Panc1 (cell line): ENCODE results near the gene XPNPEP1. TPM values are rescaled to one million over a fixed set of nuclear protein-coding genes. Genes with fewer than 3 reads are reported as not detected.

Source experiments
- ATAC-seq: fragments of 200-7000 bp; cut with Tn5 transposase; 2 replicates; pipeline ENCODE4 v1.9.1; 2020; ENCODE audit warnings: mild to moderate bottlenecking, moderate library complexity
- BruUV-seq: library from RNA; stranded (reverse); fragments of 400-500 nt; replicated peaks from 2 replicates; lab custom pipeline; 2021; lab: Mats Ljungman, UMichigan
- CTCF ChIA-PET: fragments of 300-600 bp; sonication (Branson Sonifier 250); formaldehyde crosslinking; loops from one replicate; lab custom pipeline; 2022; ENCODE audit warnings: antibody characterized with exemption; lab: Charles Lee
- POLR2A ChIA-PET: fragments of 300-600 bp; sonication (Branson Sonifier 250); formaldehyde crosslinking; loops from one replicate; lab custom pipeline; 2022; ENCODE audit warnings: antibody characterized with exemption; lab: Charles Lee
- DNase-seq: peaks from one replicate; pipeline ENCODE4 v3.0.0-alpha.2; 2010; ENCODE audit warnings: low read depth, low spot score
- H3K27ac ChIP-seq: 2 replicates; pipeline ENCODE4 v1.5.1; 2011; ENCODE audit warnings: mild to moderate bottlenecking, low read length, inconsistent platforms
- H3K27me3 ChIP-seq: fragments of 200-500 bp; sonication (Bioruptor generic); 2 replicates; pipeline ENCODE4 v1.6.0; 2014; ENCODE audit warnings: low read length, inconsistent platforms; ENCODE audit not compliant: control insufficient read depth, insufficient read depth
- H3K36me3 ChIP-seq: fragments of 200-500 bp; sonication (Bioruptor generic); 2 replicates; pipeline ENCODE4 v1.5.1; 2014; ENCODE audit warnings: inconsistent platforms, mild to moderate bottlenecking, low read length, moderate library complexity; ENCODE audit not compliant: control insufficient read depth, insufficient read depth
- H3K4me1 ChIP-seq: 2 replicates; pipeline ENCODE4 v1.5.1; 2011; ENCODE audit warnings: inconsistent platforms, mild to moderate bottlenecking, low read length, moderate library complexity; ENCODE audit not compliant: control insufficient read depth, insufficient read depth
- H3K4me3 ChIP-seq, 2 experiments: 2 replicates each; pipeline ENCODE4 v1.5.1; 2011 to 2012; ENCODE audit warnings: low read depth in 2 of 2, low read length in 2 of 2, mild to moderate bottlenecking in 2 of 2, inconsistent platforms in 1 of 2, moderate library complexity in 1 of 2
- H3K9me3 ChIP-seq: fragments of 200-500 bp; sonication (Bioruptor generic); 2 replicates; pipeline ENCODE4 v1.5.1; 2014; ENCODE audit warnings: low read depth, mild to moderate bottlenecking, inconsistent platforms, low read length, moderate library complexity; ENCODE audit not compliant: control insufficient read depth, insufficient read depth
- POLR2AphosphoS5 ChIP-seq: IDR thresholded peaks from 2 replicates; pipeline ENCODE4 v1.6.1; 2012; ENCODE audit warnings: mild to moderate bottlenecking, low read depth, low read length, moderate library complexity
- SIN3A ChIP-seq: IDR thresholded peaks from 2 replicates; pipeline ENCODE4 v1.6.1; 2012; ENCODE audit warnings: low read depth, mild to moderate bottlenecking, low read length, moderate library complexity, borderline replicate concordance; ENCODE audit not compliant: insufficient read depth
- TCF7L2 ChIP-seq: IDR thresholded peaks from 2 replicates; pipeline ENCODE4 v1.6.1; 2011; ENCODE audit warnings: mild to moderate bottlenecking, low read depth, low read length, inconsistent platforms
- in situ Hi-C: cut with HindIII; loops from 2 replicates; pipeline ENCODE4 v1.10.0; 2016; ENCODE audit warnings: low sequenced_read_pairs, low pct_unique_long_range_greater_than_20kb
- intact Hi-C: fragments of 100-400 bp; cut with micrococcal nuclease; formaldehyde crosslinking; loops from one replicate; pipeline ENCODE4 v1.10.0; 2022; ENCODE audit not compliant: unreplicated experiment
- total RNA-seq: library from RNA; stranded (reverse); gene quantifications from one replicate; pipeline ENCODE4 v1.2.1, GENCODE V29; 2021; ENCODE audit not compliant: unreplicated experiment
- TF ChIP-seq, protein P1 (sequence below): fragments of 450-650 bp; IDR thresholded peaks from 2 replicates; pipeline ENCODE4 v1.5.1; 2017; ENCODE audit warnings: mild to moderate bottlenecking
- TF ChIP-seq, protein P2 (sequence below), 2 experiments: IDR thresholded peaks; 2 replicates each; pipeline ENCODE4 v1.6.1; 2011 to 2012; ENCODE audit warnings: low read depth in 2 of 2, control low read depth in 1 of 2, low read length in 1 of 2, mild to moderate bottlenecking in 1 of 2, moderate library complexity in 1 of 2; ENCODE audit not compliant: insufficient read depth in 1 of 2

XPNPEP1 gene
- total RNA-seq, 1 experiment from 2014 or later, result 61.2 TPM

DNA sequence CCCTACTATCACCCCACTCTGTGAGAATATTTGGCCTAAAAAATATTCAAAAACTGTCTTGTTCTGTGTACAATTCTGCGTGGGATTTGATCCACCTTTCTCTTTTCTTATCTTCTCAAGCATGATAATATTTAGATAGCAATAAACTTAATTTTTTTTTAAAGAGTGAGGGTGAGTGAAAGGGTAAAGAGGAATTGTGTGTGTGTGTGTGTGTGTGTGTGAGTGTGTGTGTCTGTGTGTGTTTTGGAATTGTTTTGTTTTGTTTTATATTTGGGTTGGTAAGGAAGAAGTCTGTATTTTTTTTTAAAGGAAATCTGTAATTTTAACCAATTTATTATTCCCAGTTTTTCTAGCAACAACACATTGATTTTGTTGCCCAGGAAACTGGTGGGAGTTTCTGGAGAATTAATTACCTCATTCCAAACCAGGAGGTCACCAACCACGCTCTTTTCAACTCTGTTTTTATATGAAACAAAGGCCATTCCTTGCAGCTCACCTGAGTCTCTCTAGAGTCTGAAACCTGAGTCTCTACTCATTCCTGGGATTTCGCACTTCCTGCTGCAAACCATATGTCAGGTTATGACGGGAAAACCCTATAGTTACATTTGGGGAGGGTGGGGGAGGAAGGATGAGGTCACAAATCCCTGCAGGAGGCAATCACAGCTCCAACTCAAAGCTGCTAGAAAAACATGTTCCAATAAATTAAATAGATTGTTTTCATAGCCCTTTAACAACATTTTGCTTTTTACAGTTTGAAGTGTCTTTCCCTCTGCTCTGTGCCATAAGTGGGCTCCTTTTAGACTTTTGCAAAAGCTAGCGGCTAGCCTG is 38.1 kb upstream of the XPNPEP1 start:
- BruUV-seq, result no TSS peak
- ATAC-seq (no peak), DNase-seq (no peak)
- intact Hi-C loops, result no loop called here
- TF ChIP-seq, protein P1, sequence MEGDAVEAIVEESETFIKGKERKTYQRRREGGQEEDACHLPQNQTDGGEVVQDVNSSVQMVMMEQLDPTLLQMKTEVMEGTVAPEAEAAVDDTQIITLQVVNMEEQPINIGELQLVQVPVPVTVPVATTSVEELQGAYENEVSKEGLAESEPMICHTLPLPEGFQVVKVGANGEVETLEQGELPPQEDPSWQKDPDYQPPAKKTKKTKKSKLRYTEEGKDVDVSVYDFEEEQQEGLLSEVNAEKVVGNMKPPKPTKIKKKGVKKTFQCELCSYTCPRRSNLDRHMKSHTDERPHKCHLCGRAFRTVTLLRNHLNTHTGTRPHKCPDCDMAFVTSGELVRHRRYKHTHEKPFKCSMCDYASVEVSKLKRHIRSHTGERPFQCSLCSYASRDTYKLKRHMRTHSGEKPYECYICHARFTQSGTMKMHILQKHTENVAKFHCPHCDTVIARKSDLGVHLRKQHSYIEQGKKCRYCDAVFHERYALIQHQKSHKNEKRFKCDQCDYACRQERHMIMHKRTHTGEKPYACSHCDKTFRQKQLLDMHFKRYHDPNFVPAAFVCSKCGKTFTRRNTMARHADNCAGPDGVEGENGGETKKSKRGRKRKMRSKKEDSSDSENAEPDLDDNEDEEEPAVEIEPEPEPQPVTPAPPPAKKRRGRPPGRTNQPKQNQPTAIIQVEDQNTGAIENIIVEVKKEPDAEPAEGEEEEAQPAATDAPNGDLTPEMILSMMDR, result no peak
- TF ChIP-seq POLR2AphosphoS5, result no peak
- TF ChIP-seq, protein P2, sequence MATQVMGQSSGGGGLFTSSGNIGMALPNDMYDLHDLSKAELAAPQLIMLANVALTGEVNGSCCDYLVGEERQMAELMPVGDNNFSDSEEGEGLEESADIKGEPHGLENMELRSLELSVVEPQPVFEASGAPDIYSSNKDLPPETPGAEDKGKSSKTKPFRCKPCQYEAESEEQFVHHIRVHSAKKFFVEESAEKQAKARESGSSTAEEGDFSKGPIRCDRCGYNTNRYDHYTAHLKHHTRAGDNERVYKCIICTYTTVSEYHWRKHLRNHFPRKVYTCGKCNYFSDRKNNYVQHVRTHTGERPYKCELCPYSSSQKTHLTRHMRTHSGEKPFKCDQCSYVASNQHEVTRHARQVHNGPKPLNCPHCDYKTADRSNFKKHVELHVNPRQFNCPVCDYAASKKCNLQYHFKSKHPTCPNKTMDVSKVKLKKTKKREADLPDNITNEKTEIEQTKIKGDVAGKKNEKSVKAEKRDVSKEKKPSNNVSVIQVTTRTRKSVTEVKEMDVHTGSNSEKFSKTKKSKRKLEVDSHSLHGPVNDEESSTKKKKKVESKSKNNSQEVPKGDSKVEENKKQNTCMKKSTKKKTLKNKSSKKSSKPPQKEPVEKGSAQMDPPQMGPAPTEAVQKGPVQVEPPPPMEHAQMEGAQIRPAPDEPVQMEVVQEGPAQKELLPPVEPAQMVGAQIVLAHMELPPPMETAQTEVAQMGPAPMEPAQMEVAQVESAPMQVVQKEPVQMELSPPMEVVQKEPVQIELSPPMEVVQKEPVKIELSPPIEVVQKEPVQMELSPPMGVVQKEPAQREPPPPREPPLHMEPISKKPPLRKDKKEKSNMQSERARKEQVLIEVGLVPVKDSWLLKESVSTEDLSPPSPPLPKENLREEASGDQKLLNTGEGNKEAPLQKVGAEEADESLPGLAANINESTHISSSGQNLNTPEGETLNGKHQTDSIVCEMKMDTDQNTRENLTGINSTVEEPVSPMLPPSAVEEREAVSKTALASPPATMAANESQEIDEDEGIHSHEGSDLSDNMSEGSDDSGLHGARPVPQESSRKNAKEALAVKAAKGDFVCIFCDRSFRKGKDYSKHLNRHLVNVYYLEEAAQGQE (IDR thresholded peaks at IDR 0.05; ENCODE audit: insufficient read depth in 1 of 2, low read depth in 2 of 2, low read length in 1 of 2), result no peak
- no peak for TF ChIP-seq TCF7L2
- no peak for TF ChIP-seq SIN3A
- Histone ChIP-seq H3K27ac (no peak overlapping the region), H3K9me3 (no peaks in the 10 kb centered on the region), H3K4me1 (no peaks in the 10 kb centered on the region), H3K36me3 (no peaks in the 10 kb centered on the region), H3K4me3 (no peak overlapping the region), H3K27me3 (no peaks in the 10 kb centered on the region; the same call in 1 of the 2 replicates)
- POLR2A ChIA-PET, result no interaction called here
- CTCF ChIA-PET, result no interaction called here
- in situ Hi-C loops, result no loop called here

DNA sequence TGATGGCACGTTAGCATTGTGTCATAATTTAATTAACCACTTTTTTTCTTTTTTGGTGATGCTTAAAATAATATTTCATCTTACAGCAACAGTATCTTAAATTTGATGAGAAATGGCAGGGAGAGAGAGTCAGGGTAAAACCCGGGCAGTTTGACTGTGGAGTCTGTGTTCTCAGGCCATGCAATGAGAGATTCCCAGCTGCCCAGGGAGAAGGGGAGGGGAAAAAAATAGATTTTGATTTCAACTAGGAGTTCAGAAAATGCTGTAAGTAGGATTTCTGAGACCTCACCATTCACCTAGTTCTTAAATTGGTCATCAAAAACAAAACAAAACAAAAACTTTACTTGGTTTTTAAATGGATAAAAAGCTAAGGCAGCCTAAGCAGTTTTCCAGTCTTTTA is 37.4 kb upstream of the XPNPEP1 start:
- H3K27ac ChIP-seq, result no peak overlapping the region
- TF ChIP-seq, protein P1, result no peak
- no peak for TF ChIP-seq SIN3A
- H3K9me3 ChIP-seq, result no peaks in the 10 kb centered on the region
- DNase-seq, result no peak
- H3K4me1 ChIP-seq, result no peaks in the 10 kb centered on the region
- CTCF ChIA-PET, result no interaction called here
- no peaks in the 10 kb centered on the region; the same call in 1 of the 2 replicates for H3K27me3 ChIP-seq
- H3K4me3 ChIP-seq, result no peak overlapping the region
- in situ Hi-C loops (no loop called here), intact Hi-C loops (no loop called here)
- BruUV-seq, result no TSS peak
- no peaks in the 10 kb centered on the region for H3K36me3 ChIP-seq
- POLR2A ChIA-PET, result no interaction called here
- no peak for ATAC-seq
